ENCODE measurements around the gene FOXD2.

DNA sequence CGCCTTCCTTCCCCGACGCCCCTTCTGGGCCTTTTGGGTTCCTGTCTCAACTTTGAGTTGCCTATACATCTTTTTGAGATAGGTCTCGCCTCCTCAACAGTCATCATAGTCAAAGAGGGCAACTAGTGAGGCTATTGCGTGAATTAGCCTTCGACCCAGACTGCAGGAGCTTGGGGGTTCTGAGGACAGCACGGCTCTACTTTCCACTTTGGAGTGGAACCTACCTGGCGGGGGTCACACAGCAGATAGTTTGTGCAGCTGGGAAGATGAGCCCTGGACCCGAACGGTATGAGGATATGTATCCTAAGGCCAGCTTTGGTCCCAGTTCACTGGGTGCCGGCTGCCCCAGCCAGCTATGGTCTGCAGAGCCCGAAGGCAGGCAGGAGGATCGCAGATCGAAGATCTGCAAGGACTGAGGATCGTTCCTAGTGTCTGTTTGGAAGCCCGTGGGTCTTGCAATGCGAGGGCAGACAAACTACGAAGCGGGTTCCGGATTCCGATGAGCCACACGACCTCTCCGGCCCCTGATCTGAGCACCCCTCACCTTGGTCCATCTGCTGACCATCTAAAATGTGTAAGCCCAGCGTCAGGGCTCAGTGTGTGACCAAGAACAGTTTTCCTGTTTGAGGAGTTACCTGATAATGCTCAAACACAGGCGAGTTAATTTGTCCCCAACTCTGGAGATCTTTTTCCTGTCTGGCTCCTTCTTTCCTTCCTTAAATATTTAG, 8.1 kb downstream of the FOXD2 start:
- TF ChIP-seq, protein P1, sequence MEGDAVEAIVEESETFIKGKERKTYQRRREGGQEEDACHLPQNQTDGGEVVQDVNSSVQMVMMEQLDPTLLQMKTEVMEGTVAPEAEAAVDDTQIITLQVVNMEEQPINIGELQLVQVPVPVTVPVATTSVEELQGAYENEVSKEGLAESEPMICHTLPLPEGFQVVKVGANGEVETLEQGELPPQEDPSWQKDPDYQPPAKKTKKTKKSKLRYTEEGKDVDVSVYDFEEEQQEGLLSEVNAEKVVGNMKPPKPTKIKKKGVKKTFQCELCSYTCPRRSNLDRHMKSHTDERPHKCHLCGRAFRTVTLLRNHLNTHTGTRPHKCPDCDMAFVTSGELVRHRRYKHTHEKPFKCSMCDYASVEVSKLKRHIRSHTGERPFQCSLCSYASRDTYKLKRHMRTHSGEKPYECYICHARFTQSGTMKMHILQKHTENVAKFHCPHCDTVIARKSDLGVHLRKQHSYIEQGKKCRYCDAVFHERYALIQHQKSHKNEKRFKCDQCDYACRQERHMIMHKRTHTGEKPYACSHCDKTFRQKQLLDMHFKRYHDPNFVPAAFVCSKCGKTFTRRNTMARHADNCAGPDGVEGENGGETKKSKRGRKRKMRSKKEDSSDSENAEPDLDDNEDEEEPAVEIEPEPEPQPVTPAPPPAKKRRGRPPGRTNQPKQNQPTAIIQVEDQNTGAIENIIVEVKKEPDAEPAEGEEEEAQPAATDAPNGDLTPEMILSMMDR (IDR thresholded peaks at IDR 0.05; ENCODE audit: low read length), result no peak
- TF ChIP-seq EZH2 (IDR thresholded peaks at IDR 0.05; ENCODE audit: borderline replicate concordance, low read length), result no peak
